C4-2B (cell line): ENCODE results near the gene SH2D3C.

Experiments
- H3K27ac ChIP-seq: fragments of 450-650 bp; 2 replicates; pipeline ENCODE4 v1.5.1; 2017
- ZFX ChIP-seq: fragments of 450-650 bp; IDR thresholded peaks from 2 replicates; pipeline ENCODE4 v1.6.1; 2017
- TF ChIP-seq, protein P1 (sequence below): fragments of 450-650 bp; conservative IDR thresholded peaks from 2 replicates; pipeline ENCODE4 v1.5.1; 2017; ENCODE audit warnings: mild to moderate bottlenecking

SH2D3C gene

DNA sequence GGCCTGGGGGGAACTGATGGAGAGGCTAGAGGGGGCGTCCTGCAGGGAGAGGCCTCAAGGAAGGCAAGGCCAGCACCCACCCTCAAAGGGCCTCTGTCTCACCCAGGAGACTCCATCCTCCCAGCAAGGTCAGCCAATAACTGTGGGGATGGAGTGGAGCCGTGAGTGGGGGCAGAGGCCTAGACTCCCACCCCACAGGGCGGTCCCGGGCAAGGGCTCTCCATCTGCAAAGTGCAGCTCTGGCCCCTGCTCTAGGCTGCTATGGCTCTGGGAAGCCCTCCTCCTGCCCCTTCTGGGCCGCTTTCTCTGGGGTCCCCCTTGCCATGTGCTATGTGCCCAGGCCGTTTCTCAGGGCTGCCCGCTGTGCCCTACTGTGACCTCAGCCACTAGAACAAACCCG lies 38.3 kb upstream of the SH2D3C start:
- H3K27ac ChIP-seq: no peak overlapping the region
- no peak for TF ChIP-seq ZFX
- TF ChIP-seq, protein P1, sequence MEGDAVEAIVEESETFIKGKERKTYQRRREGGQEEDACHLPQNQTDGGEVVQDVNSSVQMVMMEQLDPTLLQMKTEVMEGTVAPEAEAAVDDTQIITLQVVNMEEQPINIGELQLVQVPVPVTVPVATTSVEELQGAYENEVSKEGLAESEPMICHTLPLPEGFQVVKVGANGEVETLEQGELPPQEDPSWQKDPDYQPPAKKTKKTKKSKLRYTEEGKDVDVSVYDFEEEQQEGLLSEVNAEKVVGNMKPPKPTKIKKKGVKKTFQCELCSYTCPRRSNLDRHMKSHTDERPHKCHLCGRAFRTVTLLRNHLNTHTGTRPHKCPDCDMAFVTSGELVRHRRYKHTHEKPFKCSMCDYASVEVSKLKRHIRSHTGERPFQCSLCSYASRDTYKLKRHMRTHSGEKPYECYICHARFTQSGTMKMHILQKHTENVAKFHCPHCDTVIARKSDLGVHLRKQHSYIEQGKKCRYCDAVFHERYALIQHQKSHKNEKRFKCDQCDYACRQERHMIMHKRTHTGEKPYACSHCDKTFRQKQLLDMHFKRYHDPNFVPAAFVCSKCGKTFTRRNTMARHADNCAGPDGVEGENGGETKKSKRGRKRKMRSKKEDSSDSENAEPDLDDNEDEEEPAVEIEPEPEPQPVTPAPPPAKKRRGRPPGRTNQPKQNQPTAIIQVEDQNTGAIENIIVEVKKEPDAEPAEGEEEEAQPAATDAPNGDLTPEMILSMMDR: no peak

DNA sequence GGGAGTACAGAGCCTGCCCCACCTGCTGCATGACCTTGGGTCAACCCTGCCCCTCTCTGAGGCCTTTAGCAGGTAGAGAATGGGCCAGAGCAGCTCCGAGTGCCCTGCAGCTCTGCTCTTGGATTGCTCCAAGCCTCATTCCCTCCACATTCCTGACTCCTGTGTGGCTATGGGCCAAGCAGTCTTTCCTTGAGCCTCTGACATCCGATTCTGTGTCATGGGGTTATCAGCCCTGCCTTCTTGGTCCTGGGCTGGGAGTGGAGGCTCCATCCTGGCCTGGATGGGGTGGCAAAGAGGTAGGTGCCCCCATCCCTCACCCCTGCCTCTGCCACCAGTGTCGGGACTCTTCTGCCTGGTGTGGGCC lies 37.9 kb upstream of the SH2D3C start:
- H3K27ac ChIP-seq: no peak overlapping the region
- no peak for TF ChIP-seq ZFX
- TF ChIP-seq, protein P1: no peak

DNA sequence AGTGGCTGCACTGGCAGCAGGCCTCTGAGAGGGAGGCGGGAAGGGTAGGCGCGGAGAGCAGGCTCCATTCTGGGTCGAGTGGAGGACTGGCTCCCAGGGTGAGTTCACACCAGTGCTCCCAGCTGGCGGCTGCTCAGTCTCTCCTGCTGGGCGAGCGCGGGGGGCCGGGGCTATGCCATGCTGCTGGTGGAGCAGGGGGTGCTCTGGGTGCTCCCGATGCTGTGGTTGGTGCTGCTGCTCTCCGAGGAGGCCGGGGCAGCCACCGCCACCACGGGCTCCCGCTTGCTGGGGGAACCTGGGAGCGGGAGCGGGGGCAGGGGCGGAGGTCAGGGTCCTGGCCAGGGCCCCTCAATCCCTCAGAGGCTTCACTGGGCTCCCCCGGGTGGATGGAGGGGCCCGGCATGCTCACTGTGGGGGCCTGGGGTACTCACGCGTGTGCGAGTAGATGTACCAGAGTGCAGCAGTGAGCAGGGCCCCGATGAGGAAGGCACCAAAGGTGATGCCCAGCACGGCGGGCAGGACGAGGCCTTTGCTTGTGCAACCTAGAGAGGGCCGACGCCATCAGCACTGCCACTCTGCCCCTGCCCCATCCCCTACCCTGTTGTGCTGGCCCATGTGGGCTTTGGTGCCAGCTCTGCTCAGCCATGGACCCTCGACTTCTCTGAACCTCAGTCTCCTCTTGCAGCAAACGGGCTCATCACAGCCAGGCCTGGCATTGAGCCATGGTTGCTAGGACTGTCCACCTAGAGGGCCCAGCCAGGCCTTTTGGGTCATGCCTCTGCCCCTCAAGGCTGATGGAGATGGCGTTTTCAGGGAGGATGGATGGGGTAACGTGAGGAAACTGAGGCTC lies 37.3 kb upstream of the SH2D3C start:
- no peak overlapping the region for H3K27ac ChIP-seq
- no peak for TF ChIP-seq ZFX
- TF ChIP-seq, protein P1: no peak

DNA sequence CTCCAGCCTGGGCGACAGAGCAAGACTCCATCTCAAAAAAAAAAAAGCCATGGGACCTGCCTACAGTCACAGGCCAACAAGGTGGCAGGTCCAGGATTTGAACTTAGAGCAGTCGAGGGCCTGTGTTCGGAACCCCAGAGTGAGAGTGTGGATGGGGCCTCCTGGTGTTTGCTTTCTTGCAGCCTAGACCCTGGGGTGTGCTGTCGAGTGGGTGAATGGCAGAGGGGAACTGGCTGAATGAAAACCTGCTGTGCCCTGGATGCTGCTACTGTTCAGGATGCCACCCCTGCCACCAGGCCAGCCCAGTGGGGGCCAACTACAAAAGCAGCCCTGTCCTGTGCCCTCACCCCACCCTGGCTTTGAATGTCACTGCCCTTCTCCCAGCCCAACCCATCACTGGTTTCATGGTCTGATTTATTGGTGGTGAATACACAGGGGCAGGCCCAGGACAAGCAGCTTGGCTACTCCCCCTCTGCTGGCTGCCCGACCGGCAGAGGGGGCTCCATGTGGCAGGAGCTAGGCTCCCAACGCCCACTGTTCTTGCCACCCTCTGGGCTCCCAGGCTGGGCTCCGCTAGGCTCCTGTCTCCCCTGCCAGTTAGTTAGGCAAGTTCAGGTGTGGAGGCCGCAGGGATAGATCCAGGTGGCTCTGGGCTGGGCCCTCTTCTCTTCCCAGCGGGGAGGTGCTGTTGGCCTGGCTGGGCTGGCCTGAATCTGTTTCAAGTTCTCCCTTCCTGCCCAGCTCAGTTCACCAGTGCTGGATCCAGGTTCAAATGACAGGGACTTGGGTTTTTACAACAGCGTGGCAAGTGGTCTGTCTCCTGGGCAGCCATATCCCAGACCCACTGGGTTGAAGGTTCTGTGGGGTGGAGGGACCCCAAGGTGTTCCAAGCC lies 36.4 kb upstream of the SH2D3C start:
- TF ChIP-seq ZFX: no peak
- H3K27ac ChIP-seq: no peak overlapping the region

DNA sequence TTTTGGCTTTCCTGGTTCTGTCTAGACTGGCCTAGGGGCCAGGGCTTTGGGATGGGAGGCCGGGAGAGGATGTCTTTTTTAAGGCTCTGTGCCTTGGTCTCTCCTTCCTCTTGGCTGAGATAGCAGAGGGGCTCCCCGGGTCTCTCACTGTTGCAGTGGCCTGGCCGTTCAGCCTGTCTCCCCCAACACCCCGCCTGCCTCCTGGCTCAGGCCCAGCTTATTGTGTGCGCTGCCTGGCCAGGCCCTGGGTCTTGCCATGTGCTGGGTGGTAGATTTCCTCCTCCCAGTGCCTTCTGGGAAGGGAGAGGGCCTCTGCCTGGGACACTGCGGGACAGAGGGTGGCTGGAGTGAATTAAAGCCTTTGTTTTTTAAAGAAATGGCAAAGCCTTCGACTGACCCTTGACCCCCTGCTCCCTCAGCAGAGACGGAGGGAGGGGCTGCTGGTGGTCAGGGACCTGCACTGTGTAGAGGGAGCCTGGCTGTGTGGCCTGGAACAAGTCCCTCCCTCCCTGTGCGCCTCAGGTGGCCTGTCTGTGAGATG lies 35.3 kb upstream of the SH2D3C start:
- TF ChIP-seq, protein P1: no peak
- TF ChIP-seq ZFX: no peak
- H3K27ac ChIP-seq: no peak overlapping the region

DNA sequence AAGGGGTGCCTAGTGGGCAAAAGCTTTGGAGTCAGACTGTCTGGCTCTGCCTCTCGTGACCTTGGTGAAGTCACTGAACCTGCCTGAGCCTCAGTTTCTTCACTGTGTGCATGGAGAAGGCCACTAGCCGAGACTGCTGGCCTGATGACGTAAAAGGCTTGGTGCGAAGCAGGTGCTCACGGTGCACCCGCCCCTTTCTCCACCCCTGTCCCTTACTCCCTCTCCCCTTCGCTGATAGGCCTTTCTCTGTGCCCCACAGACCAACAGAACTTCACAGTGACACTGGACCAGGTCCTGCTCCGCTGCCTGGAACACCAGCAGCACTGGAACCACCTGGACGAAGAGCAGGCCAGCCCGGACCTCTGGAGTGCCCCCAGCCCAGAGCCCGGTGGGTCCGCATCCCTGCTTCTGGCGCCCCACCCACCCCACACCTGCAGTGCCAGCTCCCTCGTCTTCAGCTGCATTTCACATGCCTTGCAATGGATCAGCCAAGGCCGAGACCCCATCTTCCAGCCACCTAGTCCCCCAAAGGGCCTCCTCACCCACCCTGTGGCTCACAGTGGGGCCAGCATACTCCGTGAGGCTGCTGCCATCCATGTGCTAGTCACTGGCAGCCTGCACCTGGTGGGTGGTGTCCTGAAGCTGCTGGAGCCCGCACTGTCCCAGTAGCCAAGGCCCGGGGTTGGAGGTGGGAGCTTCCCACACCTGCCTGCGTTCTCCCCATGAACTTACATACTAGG lies 34.6 kb upstream of the SH2D3C start:
- no peak for TF ChIP-seq ZFX
- TF ChIP-seq, protein P1: no peak
- no peak overlapping the region for H3K27ac ChIP-seq

DNA sequence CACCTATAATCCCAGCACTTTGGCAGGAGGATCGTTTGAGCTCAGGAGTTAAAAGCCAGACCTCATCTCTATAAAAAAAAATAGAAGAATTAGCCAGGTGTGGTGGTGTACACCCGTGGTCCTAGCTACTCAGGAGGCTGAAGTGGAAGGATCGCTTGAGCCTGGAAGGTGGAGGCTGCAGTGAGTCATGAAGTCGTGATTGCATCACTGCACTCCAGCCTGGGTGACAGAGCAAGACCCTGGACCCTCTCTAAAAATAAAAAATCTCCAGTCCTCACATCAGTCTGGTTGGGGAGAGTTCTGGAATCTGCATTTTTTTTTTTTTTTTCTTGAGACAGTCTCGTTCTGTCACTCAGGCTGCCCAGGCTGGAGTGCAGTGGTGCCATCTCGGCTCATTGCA lies 33.5 kb upstream of the SH2D3C start:
- H3K27ac ChIP-seq: no peak overlapping the region
- TF ChIP-seq ZFX: no peak
- TF ChIP-seq, protein P1: no peak
